GM21717 (cell line): Measurements from ENCODE around the gene NCOR1.
"Not testable (repeated sequence)": the region's sequence is repeated elsewhere in the genome, so short reads cannot be mapped to it uniquely, and the experiment has no call there.

Experiments used
- ATAC-seq: cut with Tn5 transposase; IDR thresholded peaks from one replicate; pipeline ENCODE4 v1.9.1; 2021; ENCODE audit warnings: mild to moderate bottlenecking, moderate library complexity; ENCODE audit not compliant: unreplicated experiment

Gene NCOR1

DNA sequence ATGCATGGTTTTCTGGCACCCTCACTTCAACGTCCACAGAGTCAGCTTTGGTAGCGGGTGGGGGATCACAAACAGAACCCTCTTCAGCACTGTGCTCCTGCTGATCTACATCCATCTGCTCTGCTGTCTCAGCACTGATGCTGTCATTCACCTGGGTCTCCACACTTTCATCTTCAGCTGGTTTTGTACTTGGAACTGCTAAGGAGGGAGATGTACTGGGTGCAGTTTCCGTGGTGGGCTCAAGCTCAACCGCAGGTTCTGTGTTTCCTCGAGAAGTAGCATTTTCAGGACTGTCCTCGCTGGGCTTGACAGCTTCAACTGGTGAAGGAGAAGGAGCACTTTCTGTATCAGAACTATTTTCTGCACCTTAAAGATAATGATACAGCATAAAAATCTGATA lies 113.9 kb downstream of the NCOR1 start:
- no peak for ATAC-seq

- ATAC-seq: no peak
Measured at GRCh38 chr17:16100737-16101400, 114.5 kb downstream of the NCOR1 start.

- no peak for ATAC-seq
Measured at GRCh38 chr17:16091773-16092172, 123.6 kb downstream of the NCOR1 start.

DNA sequence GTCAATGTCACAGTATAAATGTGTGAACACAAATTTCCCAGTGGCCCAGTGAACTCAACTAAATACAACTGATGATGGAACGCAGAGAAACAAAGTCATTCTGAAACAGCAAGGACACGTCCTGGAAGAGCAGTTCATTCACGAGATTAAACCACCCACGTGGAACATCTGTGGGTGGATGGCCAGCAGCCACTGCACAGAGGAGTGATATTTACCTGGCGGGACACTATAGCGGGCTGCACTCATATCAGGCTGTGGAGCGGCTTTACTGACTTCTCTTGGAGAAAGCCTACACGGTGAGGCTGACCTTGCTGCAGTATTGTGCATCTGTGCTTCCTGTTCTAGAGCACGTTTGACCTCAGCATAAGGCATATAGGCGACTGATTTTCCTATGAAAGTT lies 128.4 kb downstream of the NCOR1 start:
- ATAC-seq: no peak

GRCh38 chr17:16085066-16085699 lies 130.2 kb downstream of the NCOR1 start:
- no peak for ATAC-seq

DNA sequence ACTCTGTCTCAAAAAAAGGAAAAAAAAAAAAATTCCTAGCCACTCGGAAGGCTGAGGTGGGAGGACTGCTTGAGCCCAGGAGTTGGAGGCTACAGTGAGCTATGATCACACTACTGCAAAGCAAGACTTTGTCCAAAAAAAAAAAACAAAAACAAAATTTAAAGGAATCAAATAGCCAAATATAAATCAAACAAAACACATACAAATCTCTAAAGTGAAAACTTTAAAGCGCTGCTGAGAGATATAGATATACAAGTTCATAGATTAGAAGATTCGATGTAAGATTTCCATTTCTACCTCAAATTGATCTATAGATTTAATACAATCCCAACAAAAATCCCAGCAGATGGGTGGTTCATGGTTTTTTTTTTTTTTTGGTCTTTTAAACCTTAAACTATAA lies 132.1 kb downstream of the NCOR1 start:
- ATAC-seq: no peak

- ATAC-seq: no peak
Measured at GRCh38 chr17:16081507-16082087, 133.7 kb downstream of the NCOR1 start.

GRCh38 chr17:16080366-16080765 lies 135.0 kb downstream of the NCOR1 start:
- no peak for ATAC-seq

GRCh38 chr17:16075949-16076348 lies 139.4 kb downstream of the NCOR1 start:
- no peak for ATAC-seq

GRCh38 chr17:16074423-16074822 lies 140.9 kb downstream of the NCOR1 start:
- ATAC-seq: no peak

DNA sequence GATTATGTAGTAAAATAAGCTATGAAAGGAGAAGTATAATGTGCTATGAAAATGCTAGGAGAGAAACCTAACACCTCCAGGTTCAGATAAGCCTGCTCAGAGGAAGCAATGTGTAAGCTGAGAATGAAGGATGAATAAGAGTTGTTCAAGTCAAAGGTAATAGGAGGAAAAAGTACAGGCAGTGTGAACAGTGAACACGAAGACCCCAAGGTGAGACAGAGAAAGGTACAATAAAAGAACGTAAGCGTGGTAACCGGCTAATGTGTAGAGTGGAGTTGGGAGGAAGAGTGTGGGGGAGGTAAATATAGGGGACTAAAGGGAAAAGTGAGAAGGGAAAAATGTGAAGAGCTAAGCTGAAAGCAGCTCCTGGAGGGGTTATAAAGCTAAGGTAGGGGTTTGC lies 141.5 kb downstream of the NCOR1 start:
- no peak for ATAC-seq

DNA sequence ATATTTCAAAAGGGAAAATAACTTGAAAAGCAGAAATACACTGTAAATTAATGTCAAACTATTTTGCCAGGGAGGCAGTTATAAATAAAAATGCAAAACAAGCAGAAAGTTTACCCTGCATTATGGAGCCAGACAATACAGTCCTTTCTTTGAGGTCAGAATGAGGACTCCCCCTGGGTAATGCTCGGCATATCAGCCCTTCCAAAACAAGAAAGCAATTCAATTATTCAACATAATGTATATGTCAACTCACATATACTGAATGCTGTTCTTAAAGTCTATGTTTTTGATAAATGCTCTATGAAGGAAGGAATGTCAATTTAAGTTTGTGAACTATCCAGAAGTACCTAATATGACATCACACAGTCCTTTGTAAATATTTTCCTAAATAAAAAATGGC lies 143.3 kb downstream of the NCOR1 start:
- ATAC-seq: no peak

GRCh38 chr17:16068323-16068722 lies 147.0 kb downstream of the NCOR1 start:
- no peak for ATAC-seq

- no peak for ATAC-seq
Measured at GRCh38 chr17:16066125-16066524, 149.2 kb downstream of the NCOR1 start.

DNA sequence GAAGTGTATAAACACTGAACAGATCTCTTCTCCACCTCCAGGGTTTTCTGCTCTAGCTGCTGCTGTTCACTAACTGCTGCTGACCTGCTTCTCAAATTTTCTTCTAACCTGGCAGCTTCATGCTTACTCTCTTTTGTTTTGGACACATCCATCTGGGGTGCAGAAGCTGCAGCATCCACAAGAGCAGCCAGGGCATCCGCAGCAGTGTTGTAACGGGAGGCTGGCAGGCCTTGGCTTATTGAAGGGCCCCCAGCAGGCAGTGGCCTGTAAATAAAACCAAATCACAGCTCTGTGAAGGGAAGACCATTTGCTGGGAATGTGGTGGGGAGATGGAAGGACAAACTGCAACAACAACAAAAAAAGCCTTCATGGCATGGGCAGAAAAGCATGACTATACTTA lies 153.7 kb downstream of the NCOR1 start:
- ATAC-seq: no peak

DNA sequence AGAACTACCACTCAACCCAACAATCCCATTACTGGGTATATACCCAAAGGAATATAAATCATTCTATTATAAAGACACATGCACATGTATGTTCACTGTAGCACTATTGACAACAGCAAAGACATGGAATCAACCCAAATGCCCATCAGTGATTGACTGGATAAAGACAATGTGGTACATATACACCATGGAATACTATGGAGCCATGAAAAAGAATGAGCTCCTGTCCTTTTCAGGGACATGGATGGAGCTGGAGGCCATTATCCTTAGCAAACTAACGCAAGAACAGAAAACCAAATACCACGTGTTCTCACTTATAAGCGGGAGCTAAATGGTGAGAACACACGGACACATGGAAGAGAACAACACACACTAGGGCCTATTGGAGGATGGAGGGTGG lies 160.2 kb downstream of the NCOR1 start:
- ATAC-seq: not testable (repeated sequence)

GRCh38 chr17:16052486-16052885 lies 162.8 kb downstream of the NCOR1 start:
- ATAC-seq: no peak

- no peak for ATAC-seq
Measured at GRCh38 chr17:16050844-16051243, 164.5 kb downstream of the NCOR1 start.

DNA sequence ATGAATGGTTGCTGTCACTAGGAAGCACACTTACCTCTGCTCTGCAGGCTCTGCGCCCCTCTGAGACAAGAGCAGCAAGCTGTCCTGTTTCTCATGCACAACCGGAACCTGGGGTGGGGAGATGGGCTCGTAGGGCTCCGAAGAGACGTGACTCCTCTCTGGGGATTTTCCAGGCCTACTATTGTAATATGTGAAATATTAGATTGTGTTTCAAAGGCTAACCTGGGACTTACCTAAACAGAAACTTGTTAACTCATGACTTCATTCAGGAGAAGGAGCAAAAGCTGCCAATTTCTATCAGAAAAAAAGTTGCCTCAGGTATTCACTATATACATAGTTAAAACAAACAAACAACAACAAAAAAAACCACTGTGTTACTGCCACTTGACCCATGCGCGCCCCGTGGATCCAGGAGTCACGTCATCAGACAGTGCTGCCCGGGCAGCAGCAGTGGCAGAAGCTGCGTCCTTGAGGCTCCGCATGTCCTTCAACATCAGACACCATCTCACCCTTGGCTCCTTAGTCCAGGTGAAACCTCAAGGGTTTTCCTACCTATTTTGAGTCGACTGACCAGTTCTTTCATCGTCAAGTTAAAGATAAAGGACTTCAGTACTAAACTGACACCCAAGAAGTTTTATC lies 166.4 kb downstream of the NCOR1 start:
- no peak for ATAC-seq

DNA sequence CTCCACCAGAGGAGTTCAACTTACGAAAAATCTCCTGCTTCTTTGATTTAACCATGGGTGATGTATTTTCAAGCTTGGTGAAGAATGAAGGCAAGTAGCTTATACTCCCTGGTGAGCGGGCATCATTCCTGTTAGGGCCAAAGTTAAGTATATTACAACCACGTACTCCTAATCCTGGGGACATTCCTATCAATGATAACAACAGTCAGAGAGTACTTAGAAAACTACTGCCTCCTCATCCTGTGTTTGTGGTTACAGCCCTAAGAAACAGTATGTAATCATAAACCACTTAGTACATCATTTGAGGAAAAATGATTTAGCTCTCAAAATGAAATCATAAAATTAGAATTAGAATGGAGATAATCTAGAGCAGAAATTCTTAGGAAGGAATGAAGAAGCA lies 168.4 kb downstream of the NCOR1 start:
- no peak for ATAC-seq

GRCh38 chr17:16044487-16044886 lies 170.8 kb downstream of the NCOR1 start:
- no peak for ATAC-seq

- no peak for ATAC-seq
Measured at GRCh38 chr17:16040710-16041251, 174.6 kb downstream of the NCOR1 start.
